ENCODE measurements around the gene OBP2B. TPM values are rescaled to one million over a fixed set of nuclear protein-coding genes. Genes with fewer than 3 reads are reported as not detected.

Gene OBP2B
- total and polyA plus RNA-seq, 9 of the 15 experiments (the other 6 are each of a cell fraction or from before 2014, with no cell fraction given): not detected

- TF ChIP-seq TSHZ1 (CRISPR knock-in tag; IDR thresholded peaks at IDR 0.05) (no peak), CREB1 (IDR thresholded peaks at IDR 0.05) (0 out of 2 replicates have a peak, but pooled peaks have one; percentile 17), CREB1 (CRISPR knock-in tag; IDR thresholded peaks at IDR 0.05) (peak; percentile 38; the same call in 1 of the 2 replicates), FOXJ3 (CRISPR knock-in tag; IDR thresholded peaks at IDR 0.05) (no peak), MAFK (IDR thresholded peaks at IDR 0.05; ENCODE audit: low read length) (no peak), FOXK2 (conservative IDR thresholded peaks at IDR 0.05 in 1 of 2, IDR thresholded peaks at IDR 0.05 in 1 of 2; ENCODE audit: low read depth in 2 of 2) (peak in 1 of 2 experiments; percentile 16; a peak in 1 of 4 replicates), NCOA1 (IDR thresholded peaks at IDR 0.05; ENCODE audit: low read depth) (no peak), PRMT5 (CRISPR knock-in tag; IDR thresholded peaks at IDR 0.05) (no peak), MAFG (tag; conservative IDR thresholded peaks at IDR 0.05) (no peak), ARID3B (CRISPR knock-in tag; IDR thresholded peaks at IDR 0.05; ENCODE audit: borderline replicate concordance) (no peak), RFX1 (IDR thresholded peaks at IDR 0.05) (no peak), ZNF146 (CRISPR knock-in tag; IDR thresholded peaks at IDR 0.05; ENCODE audit: unreplicated experiment) (no peak), HDAC8 (tag; IDR thresholded peaks at IDR 0.05) (no peak), CREBBP (IDR thresholded peaks at IDR 0.05; ENCODE audit: low read depth, low read length) (no peak), ZNF507 (tag; conservative IDR thresholded peaks at IDR 0.05) (no peak), CREB3 (tag; conservative IDR thresholded peaks at IDR 0.05; ENCODE audit: low read depth) (no peak), ZBTB34 (CRISPR knock-in tag; IDR thresholded peaks at IDR 0.05) (no peak)
These were observed 29.9 kb upstream of the OBP2B start (continued) for GRCh38 chr9:133238851-133239532.

All from K562 (cell line).